ENCODE measurements around the gene NAA10.

NAA10 gene

DNA sequence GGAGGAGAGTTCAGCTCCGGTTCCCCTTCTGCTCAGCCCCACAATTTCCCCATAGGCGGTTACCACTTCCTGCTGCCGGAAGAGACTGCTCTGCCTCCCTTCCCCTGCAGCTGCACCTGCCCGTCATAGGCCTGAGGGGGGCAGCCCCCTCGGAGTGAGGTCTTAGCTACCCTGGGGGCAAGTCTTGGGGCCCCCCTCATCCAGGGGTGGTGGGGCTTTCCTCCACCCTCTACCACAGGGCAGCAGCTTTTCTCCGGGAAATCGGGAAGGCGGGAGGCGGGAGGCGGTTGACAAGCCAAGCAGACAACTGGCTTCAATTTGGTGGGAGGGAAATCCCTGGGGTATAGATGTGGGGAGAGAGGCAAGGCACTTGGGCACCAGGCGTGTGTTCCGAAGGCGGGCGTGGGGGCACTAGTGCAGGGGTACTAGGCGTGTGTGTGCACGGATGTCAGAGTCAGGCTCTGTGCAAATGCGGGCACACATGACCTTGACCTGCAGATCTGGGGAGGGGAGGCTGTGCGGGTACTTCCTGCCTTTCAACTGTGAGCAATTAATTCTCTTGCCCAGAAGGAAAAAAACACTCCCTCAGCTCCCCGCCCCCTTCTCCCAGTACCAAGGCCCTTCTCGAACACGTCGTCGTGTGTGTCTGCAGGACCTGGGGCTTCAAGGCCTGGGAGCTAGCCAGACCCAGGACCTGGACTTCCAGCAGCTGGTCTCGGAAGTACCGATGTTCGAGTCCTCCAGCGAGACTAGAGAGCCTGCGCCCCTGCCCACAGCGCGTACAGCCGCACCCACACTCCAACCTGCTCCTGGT lies 7.8 kb downstream of the NAA10 start:
- Histone ChIP-seq H3K27ac (ENCODE audit: low read depth, low read length) (peak overlapping the region; percentile 97), H3K27me3 (ENCODE audit: insufficient read depth, low read length) (no peaks in the 10 kb centered on the region), H3K4me3 (ENCODE audit: low read length) (peak overlapping the region; percentile 77), H3K9me3 (ENCODE audit: insufficient read depth, low read depth, low read length) (no peaks in the 10 kb centered on the region), H3K4me1 (ENCODE audit: insufficient read depth, low read length) (peaks cover 8% of the 10 kb centered on the region; the same call in 1 of the 2 replicates), H3K9ac (ENCODE audit: low read depth, low read length) (peak overlapping the region; percentile 88), H3K36me3 (ENCODE audit: insufficient read depth, low read length) (peaks cover 27% of the 10 kb centered on the region)
- WGBS, result 12% methylated on average over 30 of the region's 31 CpGs

GRCh38 chrX:153926552-153926857 lies 8.3 kb downstream of the NAA10 start:
- Histone ChIP-seq H3K4me1 (ENCODE audit: insufficient read depth, low read length) (peaks cover 8% of the 10 kb centered on the region; the same call in 1 of the 2 replicates), H3K27ac (ENCODE audit: low read depth, low read length) (peak overlapping the region; percentile 97; the same call in 1 of the 2 replicates)

GRCh38 chrX:153925739-153926551 lies 8.9 kb downstream of the NAA10 start, which contains the start of gene ARHGAP4:
TSS of gene ARHGAP4 (minus strand) at chrX:153926264. CDS start at chrX:153926202, 62 bp downstream.
- peak within 1 kb of the TSS; percentile 77 for H3K4me3 ChIP-seq (ENCODE audit: low read length)
- peak within 1 kb of the TSS; percentile 97; the same call in 1 of the 2 replicates for H3K27ac ChIP-seq (ENCODE audit: low read depth, low read length)
- peaks cover 17% of the 10 kb centered on the region for H3K36me3 ChIP-seq (ENCODE audit: insufficient read depth, low read length)
- peaks cover 8% of the 10 kb centered on the region; the same call in 1 of the 2 replicates for H3K4me1 ChIP-seq (ENCODE audit: insufficient read depth, low read length)
- WGBS, result 3% methylated on average over 56 of the region's 59 CpGs
- peak within 1 kb of the TSS; percentile 78 for H3K9ac ChIP-seq (ENCODE audit: low read depth, low read length)
- H3K27me3 ChIP-seq (ENCODE audit: insufficient read depth, low read length), result no peaks in the 10 kb centered on the region
- no peaks in the 10 kb centered on the region for H3K9me3 ChIP-seq (ENCODE audit: insufficient read depth, low read depth, low read length)

More at GRCh38 chrX:153926552-153926857, 8.3 kb downstream of the NAA10 start:
- WGBS, result 21% methylated on average over 2 of the region's 4 CpGs
- Histone ChIP-seq H3K9me3 (ENCODE audit: insufficient read depth, low read depth, low read length) (no peaks in the 10 kb centered on the region), H3K36me3 (ENCODE audit: insufficient read depth, low read length) (peaks cover 22% of the 10 kb centered on the region), H3K27me3 (ENCODE audit: insufficient read depth, low read length) (no peaks in the 10 kb centered on the region), H3K4me3 (ENCODE audit: low read length) (peak overlapping the region; percentile 77), H3K9ac (ENCODE audit: low read depth, low read length) (peak overlapping the region; percentile 36; the same call in 1 of the 2 replicates)

- peak overlapping the region; percentile 60; the same call in 1 of the 2 replicates for H3K27ac ChIP-seq (ENCODE audit: low read depth, low read length)
- WGBS, result 56% methylated on average over 4 of the region's 4 CpGs
- H3K9ac ChIP-seq (ENCODE audit: low read depth, low read length), result peak overlapping the region; percentile 78
- no peaks in the 10 kb centered on the region for H3K27me3 ChIP-seq (ENCODE audit: insufficient read depth, low read length)
- peaks cover 11% of the 10 kb centered on the region; the same call in 1 of the 2 replicates for H3K36me3 ChIP-seq (ENCODE audit: insufficient read depth, low read length)
- H3K4me1 ChIP-seq (ENCODE audit: insufficient read depth, low read length), result peaks cover 8% of the 10 kb centered on the region; the same call in 1 of the 2 replicates
- H3K9me3 ChIP-seq (ENCODE audit: insufficient read depth, low read depth, low read length), result no peaks in the 10 kb centered on the region
- H3K4me3 ChIP-seq (ENCODE audit: low read length), result peak overlapping the region; percentile 77
Observed at GRCh38 chrX:153925387-153925738, 9.5 kb downstream of the NAA10 start.

- peaks cover 2% of the 10 kb centered on the region; the same call in 1 of the 2 replicates for H3K36me3 ChIP-seq (ENCODE audit: insufficient read depth, low read length)
- no peak overlapping the region for H3K9ac ChIP-seq (ENCODE audit: low read depth, low read length)
- WGBS, result 67% methylated on average over 14 of the region's 14 CpGs
- H3K4me1 ChIP-seq (ENCODE audit: insufficient read depth, low read length), result peaks cover 8% of the 10 kb centered on the region; the same call in 1 of the 2 replicates
- H3K4me3 ChIP-seq (ENCODE audit: low read length), result no peak overlapping the region
- H3K27ac ChIP-seq (ENCODE audit: low read depth, low read length), result no peak overlapping the region
- H3K9me3 ChIP-seq (ENCODE audit: insufficient read depth, low read depth, low read length), result no peaks in the 10 kb centered on the region
- no peaks in the 10 kb centered on the region for H3K27me3 ChIP-seq (ENCODE audit: insufficient read depth, low read length)
Observed at GRCh38 chrX:153924149-153924861, 10.5 kb downstream of the NAA10 start.

- Histone ChIP-seq H3K4me3 (ENCODE audit: low read length) (no peak overlapping the region), H3K27ac (ENCODE audit: low read depth, low read length) (no peak overlapping the region), H3K9me3 (ENCODE audit: insufficient read depth, low read depth, low read length) (no peaks in the 10 kb centered on the region), H3K27me3 (ENCODE audit: insufficient read depth, low read length) (no peaks in the 10 kb centered on the region), H3K36me3 (ENCODE audit: insufficient read depth, low read length) (peaks cover 10% of the 10 kb centered on the region; the same call in 1 of the 2 replicates), H3K9ac (ENCODE audit: low read depth, low read length) (no peak overlapping the region), H3K4me1 (ENCODE audit: insufficient read depth, low read length) (peaks cover 8% of the 10 kb centered on the region; the same call in 1 of the 2 replicates)
- 76% methylated on average over 25 of the region's 25 CpGs for WGBS
Observed at GRCh38 chrX:153922932-153923857, 11.6 kb downstream of the NAA10 start.

GRCh38 chrX:153921511-153922446 lies 13.1 kb downstream of the NAA10 start:
- H3K4me3 ChIP-seq (ENCODE audit: low read length), result no peak overlapping the region
- no peaks in the 10 kb centered on the region for H3K9me3 ChIP-seq (ENCODE audit: insufficient read depth, low read depth, low read length)
- H3K9ac ChIP-seq (ENCODE audit: low read depth, low read length), result no peak overlapping the region
- peaks cover 16% of the 10 kb centered on the region for H3K36me3 ChIP-seq (ENCODE audit: insufficient read depth, low read length)
- H3K27ac ChIP-seq (ENCODE audit: low read depth, low read length), result no peak overlapping the region
- no peaks in the 10 kb centered on the region for H3K27me3 ChIP-seq (ENCODE audit: insufficient read depth, low read length)
- 90% methylated on average over 36 of the region's 40 CpGs for WGBS
- H3K4me1 ChIP-seq (ENCODE audit: insufficient read depth, low read length), result peaks cover 8% of the 10 kb centered on the region; the same call in 1 of the 2 replicates

- H3K27ac ChIP-seq (ENCODE audit: low read depth, low read length), result no peak overlapping the region
- no peaks in the 10 kb centered on the region for H3K9me3 ChIP-seq (ENCODE audit: insufficient read depth, low read depth, low read length)
- peaks cover 8% of the 10 kb centered on the region; the same call in 1 of the 2 replicates for H3K4me1 ChIP-seq (ENCODE audit: insufficient read depth, low read length)
- H3K27me3 ChIP-seq (ENCODE audit: insufficient read depth, low read length), result no peaks in the 10 kb centered on the region
- no peak overlapping the region for H3K9ac ChIP-seq (ENCODE audit: low read depth, low read length)
- no peak overlapping the region for H3K4me3 ChIP-seq (ENCODE audit: low read length)
- 94% methylated on average over 16 of the region's 16 CpGs for WGBS
- peaks cover 16% of the 10 kb centered on the region for H3K36me3 ChIP-seq (ENCODE audit: insufficient read depth, low read length)
Observed at GRCh38 chrX:153921070-153921469, 13.8 kb downstream of the NAA10 start.

- Histone ChIP-seq H3K4me1 (ENCODE audit: insufficient read depth, low read length) (peaks cover 8% of the 10 kb centered on the region; the same call in 1 of the 2 replicates), H3K9me3 (ENCODE audit: insufficient read depth, low read depth, low read length) (no peaks in the 10 kb centered on the region), H3K27ac (ENCODE audit: low read depth, low read length) (no peak overlapping the region), H3K36me3 (ENCODE audit: insufficient read depth, low read length) (peaks cover 16% of the 10 kb centered on the region), H3K9ac (ENCODE audit: low read depth, low read length) (no peak overlapping the region), H3K27me3 (ENCODE audit: insufficient read depth, low read length) (no peaks in the 10 kb centered on the region), H3K4me3 (ENCODE audit: low read length) (no peak overlapping the region)
- 97% methylated on average over 14 of the region's 14 CpGs for WGBS
Observed at GRCh38 chrX:153920546-153920945, 14.3 kb downstream of the NAA10 start.
